Right lobe of liver (tissue), 4 donors: ENCODE results near the gene GIT2.

ENCODE experiments used
- CTCF ChIP-seq, 4 donors: fragments of 200-600 bp in 3 of 4; fragments of 450-650 bp in 1 of 4; IDR thresholded peaks; one replicate each; pipeline versions ENCODE4 v1.5.1 to v1.8.0; 2016 to 2022; ENCODE audit warnings: antibody characterized with exemption in 4 of 4, mild to moderate bottlenecking in 2 of 4
- POLR2A ChIP-seq: fragments of 450-650 bp; IDR thresholded peaks from one replicate; pipeline ENCODE4 v1.6.1; 2017; ENCODE audit warnings: antibody characterized with exemption, mild to moderate bottlenecking
- donor health status: DM: no; HTN: no; CAD: no.
- donor health status: DM: no; HTN: no; CAD: no.
- donor health status: DM: no; HTN: yes; CAD: no.

GRCh38 chr12:109972821-109973220, 23.3 kb downstream of the GIT2 start:
- TF ChIP-seq CTCF (IDR thresholded peaks at IDR 0.05) (no peak), POLR2A (no peak)
